Measurements from ENCODE around the gene CD53. TPM values are rescaled to one million over a fixed set of nuclear protein-coding genes. Genes with fewer than 3 reads are reported as not detected.

The CD53 gene
- total RNA-seq, 1 experiment from 2014 or later: not detected

DNA sequence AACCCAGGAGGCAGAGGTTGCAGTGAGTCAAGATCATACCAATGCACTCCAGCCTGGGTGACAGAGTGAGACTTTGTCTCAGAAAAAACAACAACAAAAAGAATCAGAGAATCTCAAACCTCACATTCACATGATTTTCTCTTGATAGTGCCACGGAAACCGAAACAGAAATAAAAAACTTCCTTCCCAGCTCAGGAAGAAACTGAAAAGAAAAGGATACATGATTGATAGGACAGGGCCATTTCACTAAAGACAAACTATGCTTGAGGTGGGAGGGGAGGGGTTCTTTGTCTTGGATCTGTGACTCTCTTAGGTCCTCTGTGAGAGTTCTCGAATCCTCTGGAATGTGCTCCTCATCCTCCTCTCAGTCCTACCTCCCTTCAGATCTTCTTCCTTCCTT, 19.8 kb upstream of the CD53 start:
- Mint-ChIP-seq H3K4me3 (ENCODE audit: unreplicated experiment) (no peak overlapping the region), H3K4me1 (ENCODE audit: low read depth, unreplicated experiment) (no peaks in the 10 kb centered on the region), H3K36me3 (ENCODE audit: insufficient read depth, unreplicated experiment) (no peaks in the 10 kb centered on the region), H3K27me3 (ENCODE audit: insufficient read depth, unreplicated experiment) (peaks cover 19% of the 10 kb centered on the region), H3K9me3 (ENCODE audit: unreplicated experiment) (no peaks in the 10 kb centered on the region), H3K27ac (ENCODE audit: unreplicated experiment) (no peak overlapping the region)
- no TSS peak for BruUV-seq (replicated peaks)
- Histone ChIP-seq H3K27me3 (replicated peaks; ENCODE audit: control insufficient read depth, insufficient read depth, low read length) (no peaks in the 10 kb centered on the region), H3K4me3 (ENCODE audit: low read depth, low read length) (no peak overlapping the region), H3K36me3 (ENCODE audit: control insufficient read depth, insufficient read depth, low read length) (no peaks in the 10 kb centered on the region), H3K4me1 (no peaks in the 10 kb centered on the region), H3K9me3 (no peaks in the 10 kb centered on the region)
- ChIA-PET POLR2A (no interaction called here), CTCF (no interaction called here)
- TF ChIP-seq, protein P1, sequence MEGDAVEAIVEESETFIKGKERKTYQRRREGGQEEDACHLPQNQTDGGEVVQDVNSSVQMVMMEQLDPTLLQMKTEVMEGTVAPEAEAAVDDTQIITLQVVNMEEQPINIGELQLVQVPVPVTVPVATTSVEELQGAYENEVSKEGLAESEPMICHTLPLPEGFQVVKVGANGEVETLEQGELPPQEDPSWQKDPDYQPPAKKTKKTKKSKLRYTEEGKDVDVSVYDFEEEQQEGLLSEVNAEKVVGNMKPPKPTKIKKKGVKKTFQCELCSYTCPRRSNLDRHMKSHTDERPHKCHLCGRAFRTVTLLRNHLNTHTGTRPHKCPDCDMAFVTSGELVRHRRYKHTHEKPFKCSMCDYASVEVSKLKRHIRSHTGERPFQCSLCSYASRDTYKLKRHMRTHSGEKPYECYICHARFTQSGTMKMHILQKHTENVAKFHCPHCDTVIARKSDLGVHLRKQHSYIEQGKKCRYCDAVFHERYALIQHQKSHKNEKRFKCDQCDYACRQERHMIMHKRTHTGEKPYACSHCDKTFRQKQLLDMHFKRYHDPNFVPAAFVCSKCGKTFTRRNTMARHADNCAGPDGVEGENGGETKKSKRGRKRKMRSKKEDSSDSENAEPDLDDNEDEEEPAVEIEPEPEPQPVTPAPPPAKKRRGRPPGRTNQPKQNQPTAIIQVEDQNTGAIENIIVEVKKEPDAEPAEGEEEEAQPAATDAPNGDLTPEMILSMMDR (IDR thresholded peaks at IDR 0.05; ENCODE audit: insufficient read depth in 1 of 2, low read depth in 1 of 2, low read length in 1 of 2, severe bottlenecking in 1 of 2, unreplicated experiment in 1 of 2): no peak
- intact Hi-C loops (cut with micrococcal nuclease; ENCODE audit: unreplicated experiment): no loop called here
- no peak for DNase-seq

DNA sequence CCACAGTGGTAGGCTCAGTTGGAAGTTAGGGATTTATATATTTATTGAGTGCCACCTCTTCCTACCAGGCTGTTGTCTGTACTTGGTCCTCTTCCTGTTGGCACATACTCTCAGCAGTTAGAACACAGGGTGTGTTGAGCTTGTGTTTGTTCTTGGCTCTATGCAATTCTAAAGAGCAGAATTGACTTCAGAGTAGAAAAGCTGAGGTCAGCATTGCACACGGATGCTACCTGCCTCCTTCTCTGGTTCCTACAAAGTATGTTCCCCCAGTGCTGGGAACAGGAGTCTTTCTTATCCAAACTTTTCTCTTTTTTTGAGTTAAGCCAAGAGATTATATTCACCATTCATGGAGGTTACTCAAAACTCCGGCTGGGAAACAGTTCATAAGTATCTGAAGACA, 16.5 kb upstream of the CD53 start:
- ChIA-PET POLR2A (no interaction called here), CTCF (no interaction called here)
- Histone ChIP-seq H3K4me3 (ENCODE audit: low read depth, low read length) (no peak overlapping the region), H3K9me3 (no peaks in the 10 kb centered on the region), H3K4me1 (no peaks in the 10 kb centered on the region), H3K27me3 (replicated peaks; ENCODE audit: control insufficient read depth, insufficient read depth, low read length) (no peaks in the 10 kb centered on the region), H3K36me3 (ENCODE audit: control insufficient read depth, insufficient read depth, low read length) (no peaks in the 10 kb centered on the region)
- H3K27ac Mint-ChIP-seq (ENCODE audit: unreplicated experiment): no peak overlapping the region
- TF ChIP-seq, protein P1 (IDR thresholded peaks at IDR 0.05; ENCODE audit: insufficient read depth in 1 of 2, low read depth in 1 of 2, low read length in 1 of 2, severe bottlenecking in 1 of 2, unreplicated experiment in 1 of 2): no peak
- no peaks in the 10 kb centered on the region for H3K36me3 Mint-ChIP-seq (ENCODE audit: insufficient read depth, unreplicated experiment)
- no peak overlapping the region for H3K4me3 Mint-ChIP-seq (ENCODE audit: unreplicated experiment)
- H3K9me3 Mint-ChIP-seq (ENCODE audit: unreplicated experiment): no peaks in the 10 kb centered on the region
- H3K27me3 Mint-ChIP-seq (ENCODE audit: insufficient read depth, unreplicated experiment): peaks cover 14% of the 10 kb centered on the region
- no TSS peak for BruUV-seq (replicated peaks)
- intact Hi-C loops (cut with micrococcal nuclease; ENCODE audit: unreplicated experiment): no loop called here
- no peaks in the 10 kb centered on the region for H3K4me1 Mint-ChIP-seq (ENCODE audit: low read depth, unreplicated experiment)
- no peak for DNase-seq

DNA sequence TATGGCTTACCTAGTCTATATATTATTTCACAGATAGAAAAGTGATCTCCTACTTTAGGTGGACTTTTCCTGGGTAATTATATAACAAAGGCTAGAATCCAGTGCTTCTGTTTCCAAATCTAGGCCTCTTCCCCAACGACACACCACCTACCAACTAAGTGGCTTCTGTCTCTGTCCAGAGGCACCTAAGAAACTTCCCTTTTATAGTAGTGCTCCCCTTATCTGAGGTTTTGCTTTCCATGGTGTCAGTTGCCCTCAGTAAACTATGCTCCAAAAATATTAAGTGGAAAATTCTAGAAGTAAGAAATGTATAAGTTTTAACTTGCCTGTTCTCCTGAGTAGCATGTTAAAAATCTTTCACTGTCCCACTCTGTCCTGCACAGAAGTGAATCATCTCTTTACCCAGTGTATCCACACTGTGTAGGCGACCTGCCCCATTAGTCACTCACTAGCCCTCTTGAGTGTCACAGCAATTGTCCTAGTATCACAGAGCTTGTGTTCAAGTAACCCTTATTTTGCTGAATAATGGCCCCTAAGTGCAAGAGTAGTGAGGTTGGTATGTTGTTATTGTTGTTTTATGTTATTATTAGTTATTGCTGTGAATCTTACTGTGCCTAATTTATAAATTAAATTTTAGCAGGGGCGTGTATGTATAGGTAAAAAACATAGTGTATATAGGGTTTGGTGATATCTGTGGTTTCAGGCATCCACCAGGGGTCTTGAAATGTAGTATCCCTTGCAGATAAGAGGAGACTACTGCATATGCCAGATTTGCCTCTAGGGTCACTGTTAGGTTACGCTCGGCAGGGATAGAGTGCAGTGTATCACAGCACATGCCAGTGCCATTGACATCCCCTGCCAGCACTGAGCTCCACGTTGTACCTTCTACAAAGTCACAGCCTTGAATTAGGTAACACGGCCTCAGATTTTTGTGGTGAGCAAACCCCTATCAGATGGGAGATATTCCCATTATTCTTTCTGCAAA, 14.7 kb upstream of the CD53 start:
- Mint-ChIP-seq H3K4me3 (ENCODE audit: unreplicated experiment) (no peak overlapping the region), H3K27ac (ENCODE audit: unreplicated experiment) (no peak overlapping the region), H3K27me3 (ENCODE audit: insufficient read depth, unreplicated experiment) (peaks cover 14% of the 10 kb centered on the region), H3K36me3 (ENCODE audit: insufficient read depth, unreplicated experiment) (no peaks in the 10 kb centered on the region), H3K9me3 (ENCODE audit: unreplicated experiment) (no peaks in the 10 kb centered on the region), H3K4me1 (ENCODE audit: low read depth, unreplicated experiment) (no peaks in the 10 kb centered on the region)
- H3K36me3 ChIP-seq (ENCODE audit: control insufficient read depth, insufficient read depth, low read length): no peaks in the 10 kb centered on the region
- ChIA-PET POLR2A (no interaction called here), CTCF (no interaction called here)
- H3K4me3 ChIP-seq (ENCODE audit: low read depth, low read length): no peak overlapping the region
- no peaks in the 10 kb centered on the region for H3K4me1 ChIP-seq
- DNase-seq: no peak
- BruUV-seq (replicated peaks): no TSS peak
- intact Hi-C loops (cut with micrococcal nuclease; ENCODE audit: unreplicated experiment): no loop called here
- TF ChIP-seq, protein P1 (IDR thresholded peaks at IDR 0.05; ENCODE audit: insufficient read depth in 1 of 2, low read depth in 1 of 2, low read length in 1 of 2, severe bottlenecking in 1 of 2, unreplicated experiment in 1 of 2): no peak
- H3K9me3 ChIP-seq: no peaks in the 10 kb centered on the region
- no peaks in the 10 kb centered on the region for H3K27me3 ChIP-seq (replicated peaks; ENCODE audit: control insufficient read depth, insufficient read depth, low read length)
